Muscle layer of colon (tissue), 2 donors: ENCODE results near the gene WHRN.

Source experiments
- H3K27ac ChIP-seq: one replicate; pipeline ENCODE4 v1.7.0; 2013; ENCODE audit warnings: low read depth, mild to moderate bottlenecking, low read length, moderate library complexity
- H3K27me3 ChIP-seq, 2 donors: one replicate each; pipeline ENCODE4 v1.7.0; 2013; ENCODE audit warnings: low read length in 2 of 2, mild to moderate bottlenecking in 2 of 2; ENCODE audit not compliant: insufficient read depth in 2 of 2, control insufficient read depth in 1 of 2
- H3K36me3 ChIP-seq: one replicate; pipeline ENCODE4 v1.7.0; 2013; ENCODE audit warnings: mild to moderate bottlenecking, low read length; ENCODE audit not compliant: insufficient read depth
- H3K4me1 ChIP-seq: one replicate; pipeline ENCODE4 v1.7.0; 2013; ENCODE audit warnings: mild to moderate bottlenecking, low read length; ENCODE audit not compliant: insufficient read depth
- H3K4me3 ChIP-seq, 2 donors: one replicate each; pipeline ENCODE4 v1.7.0; 2013; ENCODE audit warnings: low read length in 2 of 2, low read depth in 1 of 2, mild to moderate bottlenecking in 1 of 2, moderate library complexity in 1 of 2
- H3K9ac ChIP-seq: one replicate; pipeline ENCODE4 v1.7.0; 2013; ENCODE audit warnings: low read length
- H3K9me3 ChIP-seq: one replicate; pipeline ENCODE4 v1.7.0; 2013; ENCODE audit warnings: mild to moderate bottlenecking, low read length
- donor health status: abdominal sarcoma.
- donor health status: Adenocarcinoma of cecum.

WHRN gene

GRCh38 chr9:114371343-114371944 lies 133.8 kb downstream of the WHRN start:
- Histone ChIP-seq H3K27ac (no peak overlapping the region), H3K36me3 (peaks cover 46% of the 10 kb centered on the region), H3K9ac (no peak overlapping the region), H3K4me1 (peaks cover 10% of the 10 kb centered on the region), H3K4me3 (no peak overlapping the region), H3K27me3 (no peaks in the 10 kb centered on the region), H3K9me3 (no peaks in the 10 kb centered on the region)

GRCh38 chr9:114370968-114371320 lies 134.3 kb downstream of the WHRN start:
- peaks cover 44% of the 10 kb centered on the region for H3K36me3 ChIP-seq
- H3K9ac ChIP-seq, result no peak overlapping the region
- no peak overlapping the region for H3K4me3 ChIP-seq

GRCh38 chr9:114370251-114370967 lies 134.9 kb downstream of the WHRN start:
- Histone ChIP-seq H3K4me3 (no peak overlapping the region), H3K36me3 (peaks cover 44% of the 10 kb centered on the region), H3K27me3 (no peaks in the 10 kb centered on the region), H3K4me1 (peaks cover 10% of the 10 kb centered on the region), H3K9ac (no peak overlapping the region), H3K27ac (no peak overlapping the region), H3K9me3 (no peaks in the 10 kb centered on the region)

More at GRCh38 chr9:114370968-114371320, 134.3 kb downstream of the WHRN start:
- Histone ChIP-seq H3K9me3 (no peaks in the 10 kb centered on the region), H3K27me3 (no peaks in the 10 kb centered on the region), H3K4me1 (peaks cover 10% of the 10 kb centered on the region), H3K27ac (no peak overlapping the region)

- Histone ChIP-seq H3K9ac (no peak overlapping the region), H3K27ac (no peak overlapping the region), H3K36me3 (peaks cover 47% of the 10 kb centered on the region), H3K9me3 (no peaks in the 10 kb centered on the region), H3K4me1 (peaks cover 10% of the 10 kb centered on the region), H3K27me3 (no peaks in the 10 kb centered on the region), H3K4me3 (no peak overlapping the region)
Observed at GRCh38 chr9:114369216-114370130, 135.8 kb downstream of the WHRN start.

- Histone ChIP-seq H3K27me3 (no peaks in the 10 kb centered on the region), H3K27ac (no peak overlapping the region), H3K36me3 (peaks cover 52% of the 10 kb centered on the region), H3K9me3 (no peaks in the 10 kb centered on the region), H3K4me1 (peaks cover 10% of the 10 kb centered on the region), H3K9ac (no peak overlapping the region), H3K4me3 (no peak overlapping the region)
Observed at GRCh38 chr9:114367772-114368569, 137.3 kb downstream of the WHRN start.

- Histone ChIP-seq H3K36me3 (peaks cover 58% of the 10 kb centered on the region), H3K27ac (no peak overlapping the region), H3K4me1 (peaks cover 8% of the 10 kb centered on the region), H3K27me3 (no peaks in the 10 kb centered on the region), H3K4me3 (no peak overlapping the region), H3K9me3 (no peaks in the 10 kb centered on the region), H3K9ac (no peak overlapping the region)
Observed at GRCh38 chr9:114367366-114367765, 137.9 kb downstream of the WHRN start.

GRCh38 chr9:114366334-114367128 lies 138.7 kb downstream of the WHRN start:
- Histone ChIP-seq H3K9ac (no peak overlapping the region), H3K4me1 (no peaks in the 10 kb centered on the region), H3K27me3 (no peaks in the 10 kb centered on the region), H3K36me3 (peaks cover 66% of the 10 kb centered on the region), H3K9me3 (no peaks in the 10 kb centered on the region), H3K27ac (no peak overlapping the region), H3K4me3 (no peak overlapping the region)

- Histone ChIP-seq H3K4me3 (no peak overlapping the region), H3K27me3 (no peaks in the 10 kb centered on the region), H3K9ac (no peak overlapping the region), H3K27ac (no peak overlapping the region), H3K4me1 (no peaks in the 10 kb centered on the region), H3K9me3 (no peaks in the 10 kb centered on the region), H3K36me3 (peaks cover 76% of the 10 kb centered on the region)
Observed at GRCh38 chr9:114365194-114365593, 140.1 kb downstream of the WHRN start.

- Histone ChIP-seq H3K36me3 (peaks cover 79% of the 10 kb centered on the region), H3K27me3 (no peaks in the 10 kb centered on the region), H3K4me3 (no peak overlapping the region), H3K9ac (no peak overlapping the region), H3K9me3 (no peaks in the 10 kb centered on the region), H3K27ac (no peak overlapping the region), H3K4me1 (no peaks in the 10 kb centered on the region)
Observed at GRCh38 chr9:114364134-114365041, 140.9 kb downstream of the WHRN start.

GRCh38 chr9:114363424-114363823 lies 141.8 kb downstream of the WHRN start:
- Histone ChIP-seq H3K9me3 (no peaks in the 10 kb centered on the region), H3K4me3 (no peak overlapping the region), H3K27ac (no peak overlapping the region), H3K4me1 (no peaks in the 10 kb centered on the region), H3K9ac (no peak overlapping the region), H3K36me3 (peaks cover 86% of the 10 kb centered on the region), H3K27me3 (no peaks in the 10 kb centered on the region)
